Measurements from ENCODE around the gene MLN. TPM values are rescaled to one million over a fixed set of nuclear protein-coding genes. Genes with fewer than 3 reads are reported as not detected.

MLN gene
- total and polyA plus RNA-seq, 2 donors (not counting 3 experiments of a cell fraction or from before 2014, with no cell fraction given), result not detected

DNA sequence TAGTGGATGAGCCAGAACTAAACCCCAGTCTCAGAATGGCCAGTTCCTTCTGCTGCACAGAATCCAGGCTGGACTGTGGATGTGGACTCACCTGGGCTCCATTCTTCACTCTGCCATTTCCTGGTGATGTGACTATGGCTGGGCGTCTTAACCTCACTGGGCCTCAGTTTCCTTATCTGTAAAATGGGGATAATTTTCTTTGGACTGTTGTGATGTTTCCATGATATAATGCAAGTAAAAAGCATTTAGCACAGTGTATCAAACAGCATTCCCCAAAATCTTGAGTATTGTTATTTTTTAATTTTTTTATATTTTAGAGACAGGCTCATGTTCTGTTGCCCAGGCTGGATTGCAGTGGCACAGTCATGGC lies 51.2 kb downstream of the MLN start:
- Histone ChIP-seq H3K27me3 (ENCODE audit: control insufficient read depth in 2 of 2, insufficient read depth in 2 of 2, low read length in 2 of 2) (peaks cover 0 to 2% of the 10 kb centered on the region in 2 experiments), H3K27ac (ENCODE audit: insufficient read depth, low read depth, low read length) (no peak overlapping the region), H3K4me1 (ENCODE audit: control insufficient read depth, extremely low read depth, insufficient read depth, low read length) (no peaks in the 10 kb centered on the region), H3K9me3 (replicated peaks; ENCODE audit: control insufficient read depth, insufficient read depth, low read length) (no peaks in the 10 kb centered on the region), H3K36me3 (ENCODE audit: control insufficient read depth in 2 of 2, extremely low read depth in 1 of 2, insufficient read depth in 2 of 2, low read length in 2 of 2) (no peaks in the 10 kb centered on the region), H3K4me2 (ENCODE audit: insufficient read depth, low read length) (no peak overlapping the region), H3K9ac (replicated peaks; ENCODE audit: extremely low read depth, insufficient read depth, low read length) (no peak overlapping the region), H4K20me1 (replicated peaks; ENCODE audit: control insufficient read depth, extremely low read depth, insufficient read depth, low read length) (no peaks in the 10 kb centered on the region), H3K9me1 (replicated peaks; ENCODE audit: control insufficient read depth, extremely low read depth, insufficient read depth, low read length) (no peaks in the 10 kb centered on the region), H2AFZ (ENCODE audit: low read depth, low read length) (no peak overlapping the region), H3K79me2 (ENCODE audit: control insufficient read depth, insufficient read depth, low read length) (no peaks in the 10 kb centered on the region), H3K4me3 (replicated peaks in 1 of 3; ENCODE audit: insufficient read depth in 1 of 3, low read depth in 1 of 3, low read length in 3 of 3) (no peak overlapping the region)
- BruUV-seq (replicated peaks), result no TSS peak
- CTCF ChIA-PET, result interaction anchor here (1.5 kb wide), 1 partner anchor 8 kb away, joined by 4 read pairs; no protein-coding TSS in a partner anchor
- no peak for DNase-seq (ENCODE audit: low read depth, low spot score)
- intact Hi-C loops (cut with micrococcal nuclease) (no loop called here), dilution Hi-C loops (cut with MboI; ENCODE audit: extremely low pct_ligation_motif_present, low sequenced_read_pairs) (no loop called here)
- POLR2A ChIA-PET, result no interaction called here
- TF ChIP-seq MAX (IDR thresholded peaks at IDR 0.05; ENCODE audit: insufficient read depth, insufficient read length) (no peak), JUN (IDR thresholded peaks at IDR 0.05; ENCODE audit: borderline replicate concordance, insufficient read depth, insufficient read length, low read depth) (no peak), POLR2AphosphoS5 (IDR thresholded peaks at IDR 0.05; ENCODE audit: insufficient read depth, low read depth, low read length) (no peak), CTCF (IDR thresholded peaks at IDR 0.05; ENCODE audit: extremely low read depth in 1 of 2, insufficient read depth in 1 of 2, low read depth in 1 of 2, low read length in 2 of 2) (no peak), POLR2A (IDR thresholded peaks at IDR 0.05; ENCODE audit: low read depth, low read length) (no peak), MYC (IDR thresholded peaks at IDR 0.05; ENCODE audit: low read depth, low read length) (no peak), EZH2 (IDR thresholded peaks at IDR 0.05; ENCODE audit: borderline replicate concordance, low read depth, low read length, severe bottlenecking) (no peak), FOS (IDR thresholded peaks at IDR 0.05; ENCODE audit: borderline replicate concordance, insufficient read depth, low read length) (no peak), GATA2 (IDR thresholded peaks at IDR 0.05; ENCODE audit: insufficient read depth, insufficient read length, low read depth, low read length) (no peak)
- no peak for FAIRE-seq
